HepG2 (cell line): ENCODE data around the gene KRT4. TPM values are rescaled to one million over a fixed set of nuclear protein-coding genes. Genes with fewer than 3 reads are reported as not detected.

Experiments used
- ATAC-seq: fragments of 200-7000 bp; cut with Tn5 transposase; 3 replicates; pipeline ENCODE4 v1.9.1; 2020; ENCODE audit warnings: mild to moderate bottlenecking, moderate library complexity
- BruUV-seq: library from RNA; stranded (reverse); fragments of 400-500 nt; replicated peaks from 2 replicates; lab custom pipeline; 2021; lab: Mats Ljungman, UMichigan
- CTCF ChIA-PET: fragments of 300-600 bp; formaldehyde crosslinking; extraction: SDS; loops from one replicate; lab custom pipeline; 2021; ENCODE audit warnings: low total read pairs, inconsistent platforms, low intra/inter-chr PET ratio; lab: Yijun Ruan, JAX
- POLR2A ChIA-PET: fragments of 350-600 bp; sonication (Branson Sonifier 250); formaldehyde crosslinking; loops from one replicate; lab custom pipeline; 2020; ENCODE audit warnings: antibody characterized with exemption, inconsistent platforms; lab: Yijun Ruan, JAX
- DNase-seq: peaks from one replicate; pipeline ENCODE4 v3.0.0-alpha.2; 2015; ENCODE audit warnings: low spot score
- FAIRE-seq: peaks from 3 replicates; lab custom pipeline; 2011; peaks lifted over from hg19 to GRCh38; lab: Jason Lieb, UNC
- H2AFZ ChIP-seq: one replicate; pipeline ENCODE4 v1.6.1; 2011; ENCODE audit warnings: low read length, inconsistent platforms
- H3K27ac ChIP-seq: fragments of 300-600 bp; 3 replicates; pipeline ENCODE4 v1.8.0; 2011; ENCODE audit warnings: mixed run types, mild to moderate bottlenecking, mixed read lengths, low read length, inconsistent platforms; ENCODE audit not compliant: insufficient read depth; ENCODE audit errors: extremely low read length
- H3K27me3 ChIP-seq, 2 experiments: fragments of 200-600 bp in 1 of 2; 2 replicates in 1 of 2; 3 replicates in 1 of 2; pipeline versions ENCODE4 v1.6.0 to v1.8.0; 2011; ENCODE audit warnings: low read length in 2 of 2, mild to moderate bottlenecking in 2 of 2, moderate library complexity in 2 of 2, inconsistent platforms in 1 of 2; ENCODE audit not compliant: insufficient read depth in 2 of 2, control insufficient read depth in 1 of 2
- H3K36me3 ChIP-seq, 2 experiments: fragments of 200-600 bp in 1 of 2; replicated peaks in 1 of 2; 2 replicates in 1 of 2; 3 replicates in 1 of 2; pipeline versions ENCODE4 v1.5.1 to v1.8.0; 2011; ENCODE audit warnings: low read length in 2 of 2, inconsistent platforms in 1 of 2; ENCODE audit not compliant: insufficient read depth in 2 of 2, control insufficient read depth in 1 of 2
- H3K4me1 ChIP-seq: 2 replicates; pipeline ENCODE4 v1.5.1; 2012; ENCODE audit warnings: low read length, inconsistent platforms; ENCODE audit not compliant: insufficient read depth
- H3K4me2 ChIP-seq: 2 replicates; pipeline ENCODE4 v1.6.0; 2011; ENCODE audit warnings: low read depth, low read length, inconsistent platforms
- H3K4me3 ChIP-seq, 3 experiments: fragments of 200-600 bp in 1 of 3; sonication (generic), shearing (Covaris generic) in 1 of 3; replicated peaks in 1 of 3; 2 replicates each; pipeline ENCODE4 v1.5.1; 2011 to 2016; ENCODE audit warnings: low read length in 3 of 3, inconsistent platforms in 2 of 3, low read depth in 2 of 3, mild to moderate bottlenecking in 2 of 3, control low read depth in 1 of 3, mixed read lengths in 1 of 3; ENCODE audit not compliant: insufficient read depth in 1 of 3
- H3K79me2 ChIP-seq: one replicate; pipeline ENCODE4 v1.6.1; 2011; ENCODE audit warnings: low read length, inconsistent platforms; ENCODE audit not compliant: insufficient read depth
- H3K9ac ChIP-seq: 2 replicates; pipeline ENCODE4 v1.6.0; 2011; ENCODE audit warnings: mild to moderate bottlenecking, low read depth, low read length, inconsistent platforms; ENCODE audit not compliant: insufficient read depth
- H3K9me3 ChIP-seq: 2 replicates; pipeline ENCODE4 v1.5.1; 2012; ENCODE audit warnings: mild to moderate bottlenecking, low read length
- H4K20me1 ChIP-seq: 2 replicates; pipeline ENCODE4 v1.6.0; 2011; ENCODE audit warnings: inconsistent platforms, mild to moderate bottlenecking, low read length, moderate library complexity; ENCODE audit not compliant: insufficient read depth
- CEBPG ChIP-seq: IDR thresholded peaks from 2 replicates; pipeline ENCODE4 v1.6.1; 2016
- CHCHD3 ChIP-seq: sonication (generic); formaldehyde crosslinking; IDR thresholded peaks from 2 replicates; pipeline ENCODE4 v1.8.0; 2022; ENCODE audit warnings: mild to moderate bottlenecking, missing genetic modification reagents, moderate library complexity
- PHB2 ChIP-seq: fragments of 450-650 bp; IDR thresholded peaks from 2 replicates; pipeline ENCODE4 v1.6.1; 2018; ENCODE audit not compliant: partially characterized antibody
- POLR2A ChIP-seq, 2 experiments: IDR thresholded peaks; 2 replicates each; pipeline ENCODE4 v1.6.1; 2011; ENCODE audit warnings: low read depth in 2 of 2, low read length in 2 of 2, mild to moderate bottlenecking in 1 of 2, moderate library complexity in 1 of 2; ENCODE audit not compliant: insufficient read depth in 1 of 2
- RBM39 ChIP-seq: fragments of 200-400 bp; formaldehyde crosslinking; IDR thresholded peaks from one replicate; pipeline ENCODE4 v1.6.1; 2018; ENCODE audit warnings: antibody characterized with exemption, mild to moderate bottlenecking, low read depth, low read length; ENCODE audit not compliant: poor library complexity, severe bottlenecking
- REL ChIP-seq: sonication (generic); formaldehyde crosslinking; conservative IDR thresholded peaks from 2 replicates; pipeline ENCODE4 v1.8.0; 2022; ENCODE audit warnings: mild to moderate bottlenecking, missing genetic modification reagents, moderate library complexity
- SYNCRIP ChIP-seq: fragments of 200-400 bp; formaldehyde crosslinking; IDR thresholded peaks from 2 replicates; pipeline ENCODE4 v1.6.1; 2018; ENCODE audit warnings: mild to moderate bottlenecking, low read depth, low read length; ENCODE audit not compliant: insufficient read depth
- ZNF549 ChIP-seq: sonication (generic); formaldehyde crosslinking; IDR thresholded peaks from 2 replicates; pipeline ENCODE4 v1.5.0; 2020; ENCODE audit warnings: missing genetic modification reagents
- ZNF569 ChIP-seq: sonication (generic); formaldehyde crosslinking; IDR thresholded peaks from 2 replicates; pipeline ENCODE4 v1.5.0; 2020; ENCODE audit warnings: mild to moderate bottlenecking, missing genetic modification reagents, moderate library complexity, borderline replicate concordance
- ZSCAN31 ChIP-seq: sonication (generic); formaldehyde crosslinking; IDR thresholded peaks from 2 replicates; pipeline ENCODE4 v1.5.0; 2020; ENCODE audit warnings: low read depth, mild to moderate bottlenecking, missing genetic modification reagents
- WGBS: methylation state at CpG from one replicate; pipeline ENCODE4 v1.1.6; 2017; ENCODE audit warnings: low lambda C conversion rate; 5-methylcytosine and 5-hydroxymethylcytosine counted together
- in situ Hi-C: cut with HindIII; loops from 2 replicates; pipeline ENCODE4 v1.10.0; 2017; ENCODE audit warnings: low pct_unique_long_range_greater_than_20kb; ENCODE audit not compliant: extremely low pct_ligation_motif_present
- intact Hi-C: fragments of 100-400 bp; cut with micrococcal nuclease; formaldehyde crosslinking; loops from one replicate; pipeline ENCODE4 v1.10.0; 2022; ENCODE audit not compliant: unreplicated experiment
- polyA plus RNA-seq, 8 experiments: library from polyadenylated mRNA; depleted of rRNA in 3 of 8; stranded (reverse) in 7 of 8; unstranded in 1 of 8; fragments of >200 nt; fragmentation: Illumina TruSeq in 4 of 8; extraction: Trizol in 4 of 8; gene quantifications; 2 replicates each; pipeline versions ENCODE4 v1.2.1 to v1.2.3, GENCODE V29; 2011 to 2016; ENCODE audit warnings: low read depth in 4 of 8, missing spikeins in 1 of 8, mixed read lengths in 1 of 8; ENCODE audit not compliant: insufficient read depth in 1 of 8
- total RNA-seq, 5 experiments: library from RNA; depleted of rRNA; stranded (reverse); fragments of >200 nt; fragmentation: Illumina TruSeq; extraction: Trizol; gene quantifications; 2 replicates each; pipeline ENCODE4 v1.2.3, GENCODE V29; 2016; ENCODE audit warnings: low read depth in 1 of 5
- TF ChIP-seq, protein P1 (sequence below): sonication (generic); formaldehyde crosslinking; IDR thresholded peaks from 2 replicates; pipeline ENCODE4 v1.8.0; 2022; ENCODE audit warnings: mild to moderate bottlenecking, missing genetic modification reagents
- TF ChIP-seq, protein P2 (sequence below): IDR thresholded peaks from 2 replicates; pipeline ENCODE4 v1.6.1; 2016; ENCODE audit warnings: mild to moderate bottlenecking, missing biosample characterization, missing genetic modification reagents
- TF ChIP-seq, protein P3 (sequence below): sonication (generic); formaldehyde crosslinking; IDR thresholded peaks from 2 replicates; pipeline ENCODE4 v1.5.1; 2020; ENCODE audit warnings: mild to moderate bottlenecking, missing genetic modification reagents
- TF ChIP-seq, protein P4 (sequence below): sonication (generic); formaldehyde crosslinking; IDR thresholded peaks from 2 replicates; pipeline ENCODE4 v1.4.0; 2020; ENCODE audit warnings: mild to moderate bottlenecking, missing genetic modification reagents

Gene KRT4
- total and polyA plus RNA-seq, 2 of the 13 experiments (the other 11 are each of a cell fraction or from before 2014, with no cell fraction given): not detected

DNA sequence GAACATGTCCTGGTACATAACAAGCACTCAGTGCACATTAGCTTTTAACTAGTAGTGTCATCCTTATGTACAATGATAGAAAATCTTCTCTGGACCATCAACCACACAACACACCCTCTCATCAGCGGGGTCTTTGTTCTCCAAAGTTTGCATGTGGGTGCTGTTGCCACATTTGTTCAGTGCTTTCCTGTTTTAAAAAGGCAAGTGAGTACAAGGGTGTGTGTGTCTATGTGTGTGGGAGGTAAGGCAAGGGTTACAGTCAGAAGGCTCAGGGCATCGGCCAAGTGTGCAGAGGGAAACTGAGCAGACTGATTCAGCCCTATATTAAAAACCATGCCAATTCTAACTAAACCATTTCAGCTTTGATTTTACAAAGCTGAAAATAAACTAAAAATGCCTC lies 54.7 kb downstream of the KRT4 start:
- H3K27me3 ChIP-seq: no peaks in the 10 kb centered on the region
- H3K9me3 ChIP-seq: no peaks in the 10 kb centered on the region; the same call in 1 of the 2 replicates
- 0% methylated on average over 2 of the region's 2 CpGs for WGBS
- no peaks in the 10 kb centered on the region for H4K20me1 ChIP-seq
- TF ChIP-seq PHB2: no peak
- TF ChIP-seq, protein P1, sequence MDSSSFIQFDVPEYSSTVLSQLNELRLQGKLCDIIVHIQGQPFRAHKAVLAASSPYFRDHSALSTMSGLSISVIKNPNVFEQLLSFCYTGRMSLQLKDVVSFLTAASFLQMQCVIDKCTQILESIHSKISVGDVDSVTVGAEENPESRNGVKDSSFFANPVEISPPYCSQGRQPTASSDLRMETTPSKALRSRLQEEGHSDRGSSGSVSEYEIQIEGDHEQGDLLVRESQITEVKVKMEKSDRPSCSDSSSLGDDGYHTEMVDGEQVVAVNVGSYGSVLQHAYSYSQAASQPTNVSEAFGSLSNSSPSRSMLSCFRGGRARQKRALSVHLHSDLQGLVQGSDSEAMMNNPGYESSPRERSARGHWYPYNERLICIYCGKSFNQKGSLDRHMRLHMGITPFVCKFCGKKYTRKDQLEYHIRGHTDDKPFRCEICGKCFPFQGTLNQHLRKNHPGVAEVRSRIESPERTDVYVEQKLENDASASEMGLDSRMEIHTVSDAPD (CRISPR knock-in tag): no peak
- TF ChIP-seq ZSCAN31: no peak
- no peak for TF ChIP-seq CHCHD3 (CRISPR knock-in tag)
- ATAC-seq: no peak
- no peak overlapping the region for H3K9ac ChIP-seq
- H3K79me2 ChIP-seq: no peaks in the 10 kb centered on the region
- no peak overlapping the region for H3K27ac ChIP-seq
- no TSS peak for BruUV-seq
- no peak for DNase-seq
- ChIA-PET CTCF (no interaction called here), POLR2A (no interaction called here)
- no peak overlapping the region for H3K4me3 ChIP-seq
- no peak for FAIRE-seq
- no peaks in the 10 kb centered on the region for H3K36me3 ChIP-seq
- H2AFZ ChIP-seq: no peak overlapping the region
- no peaks in the 10 kb centered on the region for H3K4me1 ChIP-seq
- intact Hi-C loops: no loop called here
- no peak overlapping the region for H3K4me2 ChIP-seq
- in situ Hi-C loops: no loop called here

DNA sequence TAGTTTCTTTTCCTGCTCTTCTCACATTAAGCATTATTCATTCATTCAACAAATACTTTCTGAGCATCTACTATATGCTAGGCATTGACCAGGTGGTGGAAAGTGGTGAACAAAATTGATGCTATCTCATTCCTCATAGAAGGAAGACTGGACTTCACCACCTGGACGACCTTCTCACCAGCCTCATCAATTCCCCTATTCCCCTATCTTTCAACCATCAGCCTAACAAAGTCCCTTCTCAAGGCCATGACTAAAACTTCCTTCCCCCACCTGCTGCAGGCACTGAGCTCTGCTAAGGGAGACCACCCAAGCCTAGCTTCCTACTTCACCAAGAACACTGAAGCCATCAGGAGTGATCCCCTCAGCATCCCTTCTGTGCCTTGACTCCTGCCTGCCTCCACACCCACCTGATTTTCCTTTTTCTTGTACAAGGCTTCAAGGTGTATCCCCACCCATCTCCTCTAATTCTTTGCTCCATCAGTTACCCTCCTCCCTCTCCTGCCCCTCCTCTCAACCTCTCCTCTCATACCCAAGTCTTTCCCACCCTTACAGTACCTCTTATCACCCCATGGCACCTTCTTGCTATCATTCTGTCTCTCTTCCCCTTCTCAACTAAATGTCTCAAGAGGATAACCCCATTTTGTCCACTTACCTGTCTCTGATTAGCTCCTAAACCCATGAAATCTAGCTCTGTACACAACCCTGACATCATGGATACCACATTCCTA lies 56.3 kb downstream of the KRT4 start:
- no TSS peak for BruUV-seq
- WGBS: 4% methylated on average over 1 of the region's 1 CpG
- DNase-seq (no peak), ATAC-seq (no peak), FAIRE-seq (no peak)
- Histone ChIP-seq H3K27ac (no peak overlapping the region), H3K36me3 (no peaks in the 10 kb centered on the region), H3K4me3 (no peak overlapping the region), H3K9ac (no peak overlapping the region), H3K27me3 (no peaks in the 10 kb centered on the region), H3K9me3 (no peaks in the 10 kb centered on the region; the same call in 1 of the 2 replicates), H3K4me1 (no peaks in the 10 kb centered on the region), H4K20me1 (no peaks in the 10 kb centered on the region), H3K79me2 (no peaks in the 10 kb centered on the region), H2AFZ (no peak overlapping the region), H3K4me2 (no peak overlapping the region)
- CTCF ChIA-PET: no interaction called here
- POLR2A ChIA-PET: no interaction called here
- intact Hi-C loops: no loop called here
- in situ Hi-C loops: no loop called here
- TF ChIP-seq POLR2A (IDR thresholded peaks at IDR 0.05; ENCODE audit: insufficient read depth in 1 of 2, low read depth in 2 of 2, low read length in 2 of 2) (no peak), ZNF569 (CRISPR knock-in tag) (no peak), SYNCRIP (no peak), RBM39 (no peak), CEBPG (CRISPR knock-in tag) (no peak), REL (no peak), ZNF549 (CRISPR knock-in tag) (no peak)
- TF ChIP-seq, protein P2, sequence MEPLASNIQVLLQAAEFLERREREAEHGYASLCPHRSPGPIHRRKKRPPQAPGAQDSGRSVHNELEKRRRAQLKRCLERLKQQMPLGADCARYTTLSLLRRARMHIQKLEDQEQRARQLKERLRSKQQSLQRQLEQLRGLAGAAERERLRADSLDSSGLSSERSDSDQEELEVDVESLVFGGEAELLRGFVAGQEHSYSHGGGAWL: no peak
- TF ChIP-seq, protein P3, sequence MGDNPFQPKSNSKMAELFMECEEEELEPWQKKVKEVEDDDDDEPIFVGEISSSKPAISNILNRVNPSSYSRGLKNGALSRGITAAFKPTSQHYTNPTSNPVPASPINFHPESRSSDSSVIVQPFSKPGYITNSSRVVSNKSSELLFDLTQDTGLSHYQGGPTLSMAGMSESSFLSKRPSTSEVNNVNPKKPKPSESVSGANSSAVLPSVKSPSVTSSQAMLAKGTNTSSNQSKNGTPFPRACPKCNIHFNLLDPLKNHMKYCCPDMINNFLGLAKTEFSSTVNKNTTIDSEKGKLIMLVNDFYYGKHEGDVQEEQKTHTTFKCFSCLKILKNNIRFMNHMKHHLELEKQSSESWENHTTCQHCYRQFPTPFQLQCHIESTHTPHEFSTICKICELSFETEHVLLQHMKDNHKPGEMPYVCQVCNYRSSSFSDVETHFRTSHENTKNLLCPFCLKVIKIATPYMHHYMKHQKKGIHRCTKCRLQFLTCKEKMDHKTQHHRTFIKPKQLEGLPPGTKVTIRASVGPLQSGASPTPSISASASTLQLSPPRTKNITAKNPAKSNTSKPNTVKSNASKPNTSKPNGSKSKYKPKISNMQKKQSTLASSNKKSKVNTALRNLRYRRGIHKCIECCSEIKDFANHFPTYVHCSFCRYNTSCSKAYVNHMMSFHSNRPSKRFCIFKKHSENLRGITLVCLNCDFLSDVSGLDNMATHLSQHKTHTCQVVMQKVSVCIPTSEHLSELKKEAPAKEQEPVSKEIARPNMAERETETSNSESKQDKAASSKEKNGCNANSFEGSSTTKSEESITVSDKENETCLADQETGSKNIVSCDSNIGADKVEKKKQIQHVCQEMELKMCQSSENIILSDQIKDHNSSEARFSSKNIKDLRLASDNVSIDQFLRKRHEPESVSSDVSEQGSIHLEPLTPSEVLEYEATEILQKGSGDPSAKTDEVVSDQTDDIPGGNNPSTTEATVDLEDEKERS (CRISPR knock-in tag): no peak
- TF ChIP-seq, protein P4, sequence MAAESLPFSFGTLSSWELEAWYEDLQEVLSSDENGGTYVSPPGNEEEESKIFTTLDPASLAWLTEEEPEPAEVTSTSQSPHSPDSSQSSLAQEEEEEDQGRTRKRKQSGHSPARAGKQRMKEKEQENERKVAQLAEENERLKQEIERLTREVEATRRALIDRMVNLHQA (CRISPR knock-in tag): no peak
